Measurements from ENCODE around the gene SOX13. TPM values are rescaled to one million over a fixed set of nuclear protein-coding genes. Genes with fewer than 3 reads are reported as not detected.

The SOX13 gene
- total and polyA plus RNA-seq, 12 donors, result 7.3 to 18.6 (median 12.1) TPM

- 0 to 1% methylated on average over 43 to 87 of the region's 94 CpGs for WGBS, 2 donors
- Histone ChIP-seq H3K27ac (peak within 1 kb of the TSS; percentile 16 to 74 (median 53)), H3K4me1 (peaks cover 0 to 24% (median 10%) of the 10 kb centered on the region in 9 donors), H3K27me3 (peaks cover 0 to 27% (median 0%) of the 10 kb centered on the region in 7 donors), H3K36me3 (no peaks in the 10 kb centered on the region), H3K9me3 (no peaks in the 10 kb centered on the region), H3K4me3 (peak within 1 kb of the TSS; percentile 38 to 86 (median 70))
- no peak for TF ChIP-seq CTCF (IDR thresholded peaks at IDR 0.05)
- intact Hi-C loops (cut with DNase I), result no loop called here
- peak; percentile 35 to 77 (median 53) for ATAC-seq
- DNase-seq, result peak; percentile 56 to 67
These were observed 78.8 kb downstream of the SOX13 start, which contains the start of gene ETNK2 for GRCh38 chr1:204151552-204152309. Gene ETNK2, minus strand, starts transcription at chr1:204152044. Its CDS starts 192 bp downstream, at chr1:204151852.

- DNase-seq (no peak), ATAC-seq (peak in 4 of 8 donors; percentile 7 to 15 (median 8))
- Histone ChIP-seq H3K36me3 (no peaks in the 10 kb centered on the region), H3K4me3 (peak overlapping the region; percentile 38 to 86 (median 70)), H3K9me3 (no peaks in the 10 kb centered on the region), H3K27ac (peak overlapping the region in 7 of 10 donors; percentile 18 to 60 (median 40)), H3K27me3 (peaks cover 0 to 27% (median 0%) of the 10 kb centered on the region in 7 donors), H3K4me1 (peaks cover 0 to 24% (median 10%) of the 10 kb centered on the region in 9 donors)
- no peak for TF ChIP-seq CTCF (IDR thresholded peaks at IDR 0.05)
- 30 to 31% methylated on average over 25 of the region's 25 CpGs for WGBS, 2 donors
- intact Hi-C loops (cut with DNase I), result no loop called here
These were observed 79.6 kb downstream of the SOX13 start for GRCh38 chr1:204152310-204153044.

GRCh38 chr1:204153667-204154066, 80.8 kb downstream of the SOX13 start:
- ATAC-seq, result no peak
- H3K27ac ChIP-seq, result no peak overlapping the region
- intact Hi-C loops (cut with DNase I), result no loop called here
- peaks cover 0 to 24% (median 10%) of the 10 kb centered on the region in 9 donors for H3K4me1 ChIP-seq
- TF ChIP-seq CTCF (IDR thresholded peaks at IDR 0.05), result no peak
- no peak overlapping the region for H3K4me3 ChIP-seq
- 91 to 92% methylated on average over 5 of the region's 5 CpGs for WGBS, 2 donors
- no peak for DNase-seq
- no peaks in the 10 kb centered on the region for H3K36me3 ChIP-seq
- H3K9me3 ChIP-seq, result no peaks in the 10 kb centered on the region
- peaks cover 0 to 27% (median 0%) of the 10 kb centered on the region in 7 donors for H3K27me3 ChIP-seq

- peaks cover 0 to 27% (median 0%) of the 10 kb centered on the region in 7 donors for H3K27me3 ChIP-seq
- no peaks in the 10 kb centered on the region for H3K9me3 ChIP-seq
- no peak overlapping the region for H3K4me3 ChIP-seq
- ATAC-seq (no peak), DNase-seq (no peak)
- no peaks in the 10 kb centered on the region for H3K36me3 ChIP-seq
- intact Hi-C loops (cut with DNase I), result no loop called here
- H3K4me1 ChIP-seq, result peaks cover 0 to 24% (median 10%) of the 10 kb centered on the region in 9 donors
- WGBS, 2 donors, result 92% methylated on average over 15 of the region's 15 CpGs
- no peak for TF ChIP-seq CTCF (IDR thresholded peaks at IDR 0.05)
- no peak overlapping the region for H3K27ac ChIP-seq
These were observed 81.8 kb downstream of the SOX13 start for GRCh38 chr1:204154568-204155255.
